GM12801 (cell line): ENCODE results near the gene LRRC71.

ENCODE experiments used
- TF ChIP-seq, protein P1 (sequence below): IDR thresholded peaks from one replicate; pipeline ENCODE4 v1.5.1; 2011; ENCODE audit warnings: control low read depth; ENCODE audit not compliant: insufficient read length; ENCODE audit errors: extremely low read depth

The LRRC71 gene

GRCh38 chr1:156885314-156885713 lies 35.1 kb upstream of the LRRC71 start:
- TF ChIP-seq, protein P1, sequence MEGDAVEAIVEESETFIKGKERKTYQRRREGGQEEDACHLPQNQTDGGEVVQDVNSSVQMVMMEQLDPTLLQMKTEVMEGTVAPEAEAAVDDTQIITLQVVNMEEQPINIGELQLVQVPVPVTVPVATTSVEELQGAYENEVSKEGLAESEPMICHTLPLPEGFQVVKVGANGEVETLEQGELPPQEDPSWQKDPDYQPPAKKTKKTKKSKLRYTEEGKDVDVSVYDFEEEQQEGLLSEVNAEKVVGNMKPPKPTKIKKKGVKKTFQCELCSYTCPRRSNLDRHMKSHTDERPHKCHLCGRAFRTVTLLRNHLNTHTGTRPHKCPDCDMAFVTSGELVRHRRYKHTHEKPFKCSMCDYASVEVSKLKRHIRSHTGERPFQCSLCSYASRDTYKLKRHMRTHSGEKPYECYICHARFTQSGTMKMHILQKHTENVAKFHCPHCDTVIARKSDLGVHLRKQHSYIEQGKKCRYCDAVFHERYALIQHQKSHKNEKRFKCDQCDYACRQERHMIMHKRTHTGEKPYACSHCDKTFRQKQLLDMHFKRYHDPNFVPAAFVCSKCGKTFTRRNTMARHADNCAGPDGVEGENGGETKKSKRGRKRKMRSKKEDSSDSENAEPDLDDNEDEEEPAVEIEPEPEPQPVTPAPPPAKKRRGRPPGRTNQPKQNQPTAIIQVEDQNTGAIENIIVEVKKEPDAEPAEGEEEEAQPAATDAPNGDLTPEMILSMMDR = no peak

DNA sequence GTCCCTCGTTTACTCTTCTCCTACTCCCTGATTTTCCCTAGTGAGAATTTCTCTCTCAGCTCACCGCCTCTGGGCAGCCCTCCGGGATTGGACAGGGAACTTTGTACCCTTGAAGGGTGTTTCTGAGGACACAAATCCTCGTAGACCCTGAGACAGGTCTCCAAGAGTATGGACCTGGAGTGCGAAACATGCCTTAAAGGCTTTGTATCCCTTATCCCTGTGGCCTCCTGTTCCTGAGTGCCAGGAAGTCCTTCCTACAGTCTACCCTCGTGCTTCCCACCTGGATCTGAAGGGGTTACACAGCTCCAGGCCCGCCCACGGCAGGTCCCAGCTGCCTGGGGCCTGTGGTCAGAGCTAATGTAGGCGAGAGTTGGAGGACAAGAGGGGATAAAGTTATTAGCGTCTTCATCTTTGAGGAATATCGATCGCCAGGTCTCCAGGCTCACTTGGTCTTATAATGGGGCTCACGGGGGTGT lies 34.5 kb upstream of the LRRC71 start:
- TF ChIP-seq, protein P1 = no peak

- TF ChIP-seq, protein P1 = no peak
Observed at GRCh38 chr1:156886583-156887281, 33.7 kb upstream of the LRRC71 start.

DNA sequence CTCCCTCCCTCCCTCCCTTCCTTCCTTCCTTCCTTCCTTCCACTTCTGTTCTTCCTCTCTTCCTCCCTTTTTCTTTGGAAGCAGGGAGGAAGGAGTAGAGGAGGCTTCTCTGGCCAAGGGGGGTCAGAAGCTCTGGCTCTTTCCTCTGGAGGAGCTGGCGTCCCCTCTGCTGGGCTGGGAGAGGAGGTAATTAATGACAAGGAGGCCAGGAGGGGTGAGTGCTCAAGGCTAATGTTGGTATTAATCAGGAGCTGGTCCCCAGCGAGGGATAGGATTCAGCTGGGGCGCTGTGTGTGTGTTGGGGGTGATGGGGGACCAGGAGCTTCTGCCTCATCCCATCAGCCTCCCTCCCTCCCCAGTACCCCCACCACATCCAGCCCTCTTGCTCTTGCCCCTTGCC lies 33.1 kb upstream of the LRRC71 start:
- TF ChIP-seq, protein P1 = no peak

DNA sequence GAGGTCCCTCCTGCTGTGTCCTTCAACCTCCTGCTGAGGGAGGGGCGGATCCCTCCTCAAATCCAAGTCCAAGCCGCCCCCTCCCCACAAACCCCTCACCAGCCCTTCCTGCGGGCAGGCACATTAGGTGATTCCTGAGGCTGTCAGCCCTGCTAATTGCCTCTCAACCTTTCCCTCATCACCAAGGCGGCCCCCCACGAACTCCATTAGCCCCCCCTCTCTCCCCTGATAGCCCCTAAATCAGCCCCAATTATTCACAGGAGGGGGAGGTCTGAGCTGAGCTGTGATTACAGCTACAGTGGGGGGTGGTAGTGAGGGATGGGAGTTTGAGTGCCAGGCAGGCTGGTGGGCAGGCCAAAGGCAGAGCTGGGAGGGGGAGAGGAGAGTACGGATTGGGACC lies 32.7 kb upstream of the LRRC71 start:
- TF ChIP-seq, protein P1 = no peak

- TF ChIP-seq, protein P1 = peak; percentile 4
Observed at GRCh38 chr1:156889802-156890580, 30.4 kb upstream of the LRRC71 start.

DNA sequence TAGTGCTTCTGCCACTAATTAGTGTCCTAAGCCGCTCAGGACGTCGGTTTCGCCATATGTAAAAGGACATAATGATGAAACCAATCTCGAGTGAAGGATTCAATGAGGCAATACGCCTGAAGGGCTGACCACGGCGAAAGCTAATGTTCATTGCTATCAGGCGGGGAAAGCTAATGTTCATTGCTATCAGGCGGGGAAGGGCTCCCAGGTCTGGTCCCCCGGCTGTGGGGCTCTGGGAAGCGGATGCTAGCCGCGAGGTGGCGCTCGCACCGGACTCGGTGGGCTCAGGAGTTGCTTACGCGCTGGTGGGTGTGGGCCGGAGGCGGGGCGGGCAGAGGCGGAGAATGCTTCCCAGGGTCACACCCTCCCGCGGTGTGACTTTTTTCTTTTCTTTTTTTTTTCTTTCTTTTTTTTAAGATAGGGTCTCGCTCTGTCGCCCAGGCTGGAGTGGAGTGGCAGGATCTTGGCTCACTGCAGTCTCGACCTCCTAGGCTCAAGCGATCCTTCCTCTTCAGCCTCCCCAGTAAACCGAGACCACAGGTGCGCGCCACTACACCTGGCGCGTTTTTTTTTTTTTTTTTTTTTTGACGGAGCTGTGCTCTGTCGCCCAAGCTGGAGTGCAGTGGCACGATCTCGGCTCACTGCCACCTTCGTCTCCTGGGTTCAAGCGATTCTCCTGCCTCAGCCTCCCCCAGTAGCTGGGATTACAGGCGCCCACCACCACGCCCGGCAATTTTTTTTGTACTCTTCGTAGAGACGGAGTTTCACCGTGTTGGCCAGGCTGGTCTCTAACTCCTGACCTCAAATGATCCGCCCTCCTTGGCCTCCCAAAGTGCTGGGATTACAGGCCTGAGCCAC lies 28.0 kb upstream of the LRRC71 start:
- TF ChIP-seq, protein P1 = no peak
